Kidney (tissue), 14 donors: ENCODE data around the gene PJA1. TPM values are rescaled to one million over a fixed set of nuclear protein-coding genes. Genes with fewer than 3 reads are reported as not detected.

ENCODE experiments used
- DNase-seq, 5 donors: peaks; one replicate each; pipeline ENCODE4 v3.0.0-alpha.2; 2013 to 2020
- FAIRE-seq: peaks from 2 replicates; lab custom pipeline; 2012; peaks lifted over from hg19 to GRCh38; lab: Jason Lieb, UNC
- H3K27ac ChIP-seq, 2 donors: one replicate each; pipeline ENCODE4 v1.7.0; 2013; ENCODE audit warnings: low read depth in 2 of 2, low read length in 2 of 2, inconsistent platforms in 1 of 2
- H3K27me3 ChIP-seq: one replicate; pipeline ENCODE4 v1.7.1; 2013; ENCODE audit warnings: low read length, inconsistent platforms; ENCODE audit not compliant: control insufficient read depth, insufficient read depth
- H3K36me3 ChIP-seq, 3 donors: one replicate each; pipeline versions ENCODE4 v1.7.0 to v1.7.1; 2013; ENCODE audit warnings: low read length in 3 of 3, control low read depth in 1 of 3, inconsistent platforms in 1 of 3; ENCODE audit not compliant: insufficient read depth in 3 of 3, control insufficient read depth in 2 of 3
- H3K4me1 ChIP-seq, 3 donors: one replicate each; pipeline versions ENCODE4 v1.7.0 to v1.7.1; 2013; ENCODE audit warnings: low read length in 3 of 3, inconsistent platforms in 1 of 3, low read depth in 1 of 3; ENCODE audit not compliant: control insufficient read depth in 2 of 3, insufficient read depth in 2 of 3
- H3K4me3 ChIP-seq, 3 donors: one replicate each; pipeline versions ENCODE4 v1.7.0 to v1.8.1; 2013; ENCODE audit warnings: low read length in 3 of 3, control low read depth in 1 of 3, inconsistent platforms in 1 of 3
- H3K9ac ChIP-seq, 3 donors: one replicate each; pipeline versions ENCODE4 v1.7.0 to v1.7.1; 2013; ENCODE audit warnings: low read length in 3 of 3, control low read depth in 1 of 3, inconsistent platforms in 1 of 3
- H3K9me3 ChIP-seq, 3 donors: one replicate each; pipeline versions ENCODE4 v1.7.0 to v1.7.1; 2013; ENCODE audit warnings: low read length in 3 of 3, control low read depth in 1 of 3, inconsistent platforms in 1 of 3; ENCODE audit not compliant: control insufficient read depth in 2 of 3, insufficient read depth in 1 of 3
- CTCF ChIP-seq: IDR thresholded peaks from 3 replicates; pipeline ENCODE4 v1.5.1; 2012; ENCODE audit warnings: mild to moderate bottlenecking, moderate library complexity, borderline replicate concordance; ENCODE audit not compliant: insufficient read depth; ENCODE audit errors: extremely low read depth
- intact Hi-C: fragments of 100-400 bp; cut with DNase I; formaldehyde crosslinking; loops from one replicate; pipeline ENCODE4 v1.11.1; 2022
- polyA plus RNA-seq: library from polyadenylated mRNA; stranded (reverse); fragments of 350-450 nt; fragmentation: Illumina TruSeq; extraction: RNeasy Lipid Tissue Mini Kit (QIAGEN cat#74804); gene quantifications from one replicate; pipeline ENCODE4 v1.2.3, GENCODE V29; 2014; ENCODE audit warnings: low read depth, low replicate concordance; ENCODE audit not compliant: insufficient read depth
- total RNA-seq: library from RNA; stranded (reverse); fragmentation: NEBNext Ultra II Directional; extraction: Animal tissue kit (Norgen Biotek cat#: 25700); gene quantifications from one replicate; pipeline ENCODE4 v1.2.1, GENCODE V29; 2021
- donor health status: control.
- donor health status: control.
- donor health status: control.
- donor health status: control.
- donor health status: control.
- donor health status: DM: yes; HTN: yes; CAD: no.
- donor health status: Normal renal cell carcinoma (clear cell type).

Gene PJA1
- total and polyA plus RNA-seq, 2 donors from 2014 or later, result 27.1 to 29.9 TPM

- Histone ChIP-seq H3K4me3 (no peak overlapping the region), H3K9me3 (no peaks in the 10 kb centered on the region), H3K27me3 (no peaks in the 10 kb centered on the region), H3K36me3 (no peaks in the 10 kb centered on the region), H3K9ac (no peak overlapping the region), H3K4me1 (no peaks in the 10 kb centered on the region), H3K27ac (no peak overlapping the region)
- no peak for FAIRE-seq
- intact Hi-C loops, result no loop called here
- no peak for TF ChIP-seq CTCF
- DNase-seq, result peak in 1 of 5 donors; percentile 66
These were observed 47.3 kb downstream of the PJA1 start for GRCh38 chrX:69117876-69118526.

GRCh38 chrX:69116077-69116476 lies 49.2 kb downstream of the PJA1 start:
- no peaks in the 10 kb centered on the region for H3K36me3 ChIP-seq
- TF ChIP-seq CTCF, result no peak
- H3K4me3 ChIP-seq, result no peak overlapping the region
- FAIRE-seq (no peak), DNase-seq (no peak)
- no peaks in the 10 kb centered on the region for H3K9me3 ChIP-seq
- no peaks in the 10 kb centered on the region for H3K27me3 ChIP-seq
- intact Hi-C loops, result no loop called here
- no peak overlapping the region for H3K27ac ChIP-seq
- no peak overlapping the region for H3K9ac ChIP-seq
- H3K4me1 ChIP-seq, result no peaks in the 10 kb centered on the region

GRCh38 chrX:69113723-69114122 lies 51.5 kb downstream of the PJA1 start:
- no peaks in the 10 kb centered on the region for H3K4me1 ChIP-seq
- H3K9ac ChIP-seq, result no peak overlapping the region
- DNase-seq (no peak), FAIRE-seq (no peak)
- no peaks in the 10 kb centered on the region for H3K27me3 ChIP-seq
- no peak overlapping the region for H3K4me3 ChIP-seq
- no peaks in the 10 kb centered on the region for H3K9me3 ChIP-seq
- intact Hi-C loops, result no loop called here
- H3K27ac ChIP-seq, result no peak overlapping the region
- TF ChIP-seq CTCF, result no peak
- no peaks in the 10 kb centered on the region for H3K36me3 ChIP-seq
